Occipital lobe (tissue), 2 donors: Measurements from ENCODE around the gene GRID2. TPM values are rescaled to one million over a fixed set of nuclear protein-coding genes. Genes with fewer than 3 reads are reported as not detected.
"Not testable (repeated sequence)": the region's sequence is repeated elsewhere in the genome, so short reads cannot be mapped to it uniquely, and the experiment has no call there.

Source experiments
- DNase-seq: peaks from one replicate; lab custom pipeline; 2025; lab: John Stamatoyannopoulos, UW
- total RNA-seq: library from RNA; depleted of rRNA; stranded (reverse); fragments of >200 nt; gene quantifications from one replicate; pipeline ENCODE4 v1.2.3, GENCODE V29; 2014

Gene GRID2
- total RNA-seq, result 21.8 TPM

GRCh38 chr4:92303621-92304027 is at the start of gene GRID2:
Gene GRID2, plus strand, starts transcription at chr4:92303966.
- DNase-seq, result peak; percentile 38

- DNase-seq, result no peak
Measured at GRCh38 chr4:92253986-92254671, 49.6 kb upstream of the GRID2 start.

- no peak for DNase-seq
Measured at GRCh38 chr4:92254767-92255442, 48.9 kb upstream of the GRID2 start.

- no peak for DNase-seq
Measured at GRCh38 chr4:92255920-92256244, 47.9 kb upstream of the GRID2 start.

- DNase-seq, result no peak
Measured at GRCh38 chr4:92257931-92258857, 45.6 kb upstream of the GRID2 start.

DNA sequence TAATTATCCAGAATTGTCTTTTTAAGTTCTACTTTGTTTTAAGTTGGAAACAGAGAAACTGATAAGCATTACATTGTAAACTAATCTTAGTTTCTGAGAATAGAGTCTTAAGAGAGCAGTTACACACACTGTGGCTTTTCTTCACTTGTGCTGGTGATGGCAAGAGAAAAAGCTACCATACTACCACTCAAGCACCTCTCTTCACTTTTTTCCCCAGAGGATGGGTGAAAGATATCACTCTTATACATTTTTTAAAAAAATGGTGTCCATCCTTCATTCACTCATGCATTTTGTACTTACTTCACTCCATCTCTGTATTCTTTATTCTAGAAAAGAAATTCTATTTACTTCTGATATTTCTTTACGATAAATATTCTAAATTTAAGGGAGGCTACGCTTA is 42.5 kb upstream of the GRID2 start:
- no peak for DNase-seq

DNA sequence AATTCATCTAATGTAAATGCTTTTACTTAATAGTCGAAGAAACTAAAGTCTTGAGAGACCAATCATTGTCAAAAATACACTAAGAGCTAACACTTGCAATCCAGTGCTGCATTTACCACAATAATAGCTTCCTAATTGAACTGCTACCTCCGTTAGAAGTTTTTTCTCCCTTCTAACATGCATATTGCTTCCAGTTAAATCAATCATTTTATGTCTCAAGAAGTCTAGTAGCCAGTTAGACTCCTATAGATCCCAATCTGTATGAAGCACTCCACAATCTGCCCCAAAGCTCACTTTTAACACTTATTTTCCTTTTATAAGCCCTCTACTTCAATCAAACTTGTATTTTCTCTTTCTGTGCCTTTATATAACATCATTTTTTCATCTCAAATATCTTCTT is 41.4 kb upstream of the GRID2 start:
- no peak for DNase-seq

DNA sequence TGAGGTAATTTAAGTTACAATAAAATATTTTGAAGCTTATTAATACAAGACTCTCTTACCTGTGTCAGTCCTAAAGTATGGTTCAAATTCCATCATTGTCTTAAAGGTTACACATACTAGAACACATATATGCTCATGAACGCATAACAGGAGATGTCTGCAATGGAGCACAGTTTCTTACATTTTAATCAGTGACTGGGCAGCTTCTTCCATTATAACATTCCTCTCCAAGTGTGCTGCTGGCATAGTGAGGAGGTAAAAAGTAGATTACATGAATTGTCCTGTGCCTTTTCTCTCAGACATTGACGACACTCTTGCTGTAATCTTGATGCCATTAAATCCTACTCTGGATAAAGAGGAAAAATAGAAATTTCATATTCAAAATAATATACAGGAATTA is 40.8 kb upstream of the GRID2 start:
- DNase-seq, result no peak

GRCh38 chr4:92263575-92263974 is 40.2 kb upstream of the GRID2 start:
- no peak for DNase-seq

GRCh38 chr4:92264163-92264562 is 39.6 kb upstream of the GRID2 start:
- no peak for DNase-seq

DNA sequence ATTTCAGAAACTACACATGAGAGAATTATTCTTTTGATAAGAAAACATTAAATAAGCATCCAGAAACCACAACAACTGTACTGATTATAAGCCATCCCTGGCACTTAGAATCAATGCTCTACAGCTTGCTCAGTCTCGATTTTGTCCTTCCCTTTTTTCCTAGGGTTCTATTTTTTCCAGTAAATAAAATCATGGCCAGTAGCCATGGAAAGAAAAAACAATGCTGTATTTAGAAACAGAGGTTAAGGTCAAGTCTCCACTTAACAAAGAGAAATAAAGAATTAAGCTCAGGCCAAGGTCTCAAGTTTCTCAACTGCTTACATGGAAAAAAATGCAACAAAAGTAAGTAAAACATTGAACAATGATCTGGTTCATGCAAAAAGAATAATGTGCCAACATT is 38.7 kb upstream of the GRID2 start:
- DNase-seq, result no peak

GRCh38 chr4:92265798-92266197 is 38.0 kb upstream of the GRID2 start:
- no peak for DNase-seq

- no peak for DNase-seq
Measured at GRCh38 chr4:92266521-92266920, 37.2 kb upstream of the GRID2 start.

DNA sequence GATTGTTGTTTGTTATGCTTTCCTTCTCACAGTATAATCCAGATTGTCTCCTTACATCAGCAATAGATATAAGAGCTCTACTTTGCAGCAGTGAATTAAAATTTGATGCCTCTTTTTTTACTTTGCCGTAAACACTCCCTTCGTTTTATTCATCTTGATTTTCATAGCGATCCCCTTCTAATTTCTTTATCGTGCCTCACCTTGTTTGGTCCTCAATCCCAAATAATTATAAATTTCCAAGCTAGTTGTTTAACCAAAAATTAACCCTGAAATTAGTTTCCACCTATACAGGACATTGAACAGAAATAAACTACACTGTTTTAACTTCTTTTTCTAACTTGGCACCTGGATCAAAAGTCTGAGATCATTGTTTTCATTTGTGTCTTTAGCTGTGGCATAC is 35.1 kb upstream of the GRID2 start:
- DNase-seq, result no peak

- no peak for DNase-seq
Measured at GRCh38 chr4:92270908-92271307, 32.9 kb upstream of the GRID2 start.

- DNase-seq, result not testable (repeated sequence)
Measured at GRCh38 chr4:92271551-92271950, 32.2 kb upstream of the GRID2 start.

DNA sequence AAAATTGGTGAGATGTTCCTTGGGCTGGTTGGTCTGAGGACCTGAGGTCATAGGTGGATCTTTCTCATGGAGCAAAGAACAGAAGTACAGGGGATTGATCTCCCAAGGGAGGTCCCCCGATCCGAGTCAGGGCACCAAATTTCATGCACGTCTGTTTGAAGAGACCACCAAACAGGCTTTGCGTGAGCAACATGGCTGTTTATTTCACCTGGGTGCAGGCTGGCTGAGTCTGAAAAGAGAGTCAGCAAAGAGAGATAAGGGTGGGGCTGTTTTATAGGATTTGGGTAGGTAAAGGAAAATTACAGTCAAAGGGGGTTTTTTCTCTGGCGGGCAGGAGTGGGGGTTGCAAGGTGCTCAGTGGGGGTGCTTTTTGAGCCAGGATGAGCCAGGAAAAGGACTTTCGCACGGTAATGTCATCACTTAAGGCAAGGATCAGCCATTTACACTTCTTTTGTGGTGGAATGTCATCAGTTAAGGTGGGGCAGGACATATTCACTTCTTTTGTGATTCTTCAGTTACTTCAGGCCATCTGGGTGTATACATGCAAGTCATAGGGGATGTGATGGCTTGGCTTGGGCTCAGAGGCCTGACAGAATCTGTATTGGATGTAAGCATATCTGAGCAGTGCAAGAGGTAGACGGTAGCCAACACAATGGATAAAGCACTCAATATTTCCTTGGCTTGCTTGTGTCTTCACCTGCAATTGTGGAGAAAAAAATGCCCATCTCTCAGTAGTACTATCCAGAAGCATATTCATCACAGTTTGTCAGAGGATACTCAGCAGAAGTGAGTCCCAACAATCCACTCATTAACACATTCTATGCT is 26.5 kb upstream of the GRID2 start:
- DNase-seq, result not testable (repeated sequence)

DNA sequence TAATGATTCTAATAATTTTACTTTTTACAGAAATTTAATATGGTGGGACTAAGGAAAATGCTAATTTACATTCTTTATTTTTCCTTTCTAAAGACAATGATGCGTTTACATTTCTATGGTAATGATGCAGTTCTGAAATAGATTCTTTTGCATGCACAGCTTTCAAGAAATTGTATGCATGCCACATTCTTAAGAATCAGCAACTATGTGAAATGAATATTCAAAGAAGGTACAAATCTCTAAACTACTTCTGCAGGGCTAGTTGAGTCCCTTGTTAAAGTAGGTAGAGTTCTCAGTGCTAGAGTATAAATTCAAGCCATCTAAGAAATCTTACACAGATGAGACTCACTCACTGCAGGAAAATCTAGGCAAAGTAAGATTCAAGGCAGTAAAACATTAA is 24.5 kb upstream of the GRID2 start:
- no peak for DNase-seq

GRCh38 chr4:92299152-92299551 is 4.6 kb upstream of the GRID2 start:
- DNase-seq, result no peak

DNA sequence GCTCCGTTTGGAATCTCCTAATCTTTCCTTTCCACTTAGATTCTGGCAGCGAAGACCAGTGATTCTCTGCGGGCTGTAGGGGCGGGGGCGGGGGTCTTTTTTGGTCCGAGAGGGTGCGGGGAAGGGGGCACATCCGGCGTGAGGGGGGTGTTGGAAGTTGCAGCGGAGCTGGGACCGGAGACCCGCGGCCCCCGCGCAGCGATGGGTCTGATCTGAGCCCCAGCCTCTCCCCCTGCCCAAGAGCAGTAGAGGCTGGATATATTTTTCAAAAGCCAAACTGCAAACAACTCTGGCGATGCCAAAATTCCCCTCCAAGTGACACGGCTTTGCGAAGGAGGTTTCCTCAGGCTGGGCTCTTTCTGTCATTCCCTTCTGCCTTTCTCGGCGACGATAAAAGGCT is 355 bp downstream of the GRID2 start:
- no peak for DNase-seq

DNA sequence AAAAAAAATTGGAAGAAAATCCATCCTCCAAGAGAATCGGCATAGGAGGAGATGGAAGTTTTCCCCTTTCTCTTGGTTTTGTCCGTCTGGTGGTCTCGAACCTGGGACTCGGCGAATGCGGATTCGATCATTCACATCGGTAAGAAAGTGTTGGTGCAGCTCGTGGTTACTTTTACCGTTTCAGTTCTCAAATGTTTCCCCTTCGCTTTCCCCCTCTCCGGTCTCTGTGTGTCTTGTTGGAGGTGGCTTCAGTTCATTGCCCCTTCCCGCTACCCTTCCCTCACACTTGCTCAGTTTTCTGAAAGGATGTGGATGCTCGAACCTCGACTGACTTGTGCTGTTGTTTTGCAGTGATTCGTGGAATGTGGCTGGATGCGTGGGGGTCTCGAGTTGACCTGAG is 840 bp downstream of the GRID2 start:
- no peak for DNase-seq
